GM19035 (cell line): ENCODE results near the gene UBA1.

Experiments
- ATAC-seq: cut with Tn5 transposase; IDR thresholded peaks from one replicate; pipeline ENCODE4 v1.9.1; 2021; ENCODE audit not compliant: unreplicated experiment

The UBA1 gene

GRCh38 chrX:47169726-47170515, 23.7 kb upstream of the UBA1 start:
- ATAC-seq: no peak

- ATAC-seq: no peak
These were observed 22.6 kb upstream of the UBA1 start for GRCh38 chrX:47170861-47171692.

GRCh38 chrX:47171996-47172395, 21.6 kb upstream of the UBA1 start:
- ATAC-seq: no peak

- no peak for ATAC-seq
These were observed 21.1 kb upstream of the UBA1 start for GRCh38 chrX:47172549-47172948.

GRCh38 chrX:47172971-47173792, 20.4 kb upstream of the UBA1 start:
- ATAC-seq: no peak

- no peak for ATAC-seq
These were observed 19.3 kb upstream of the UBA1 start for GRCh38 chrX:47174376-47174775.

GRCh38 chrX:47174846-47175587, 18.6 kb upstream of the UBA1 start:
- no peak for ATAC-seq

GRCh38 chrX:47175588-47175980, 18.0 kb upstream of the UBA1 start:
- no peak for ATAC-seq

GRCh38 chrX:47176101-47176740, 17.4 kb upstream of the UBA1 start:
- no peak for ATAC-seq

- no peak for ATAC-seq
These were observed 16.6 kb upstream of the UBA1 start for GRCh38 chrX:47177079-47177478.

GRCh38 chrX:47178337-47178736, 15.3 kb upstream of the UBA1 start:
- ATAC-seq: no peak

GRCh38 chrX:47179221-47179927, 14.3 kb upstream of the UBA1 start:
- no peak for ATAC-seq

GRCh38 chrX:47179928-47180255, 13.7 kb upstream of the UBA1 start:
- ATAC-seq: no peak

GRCh38 chrX:47180346-47180745, 13.3 kb upstream of the UBA1 start:
- ATAC-seq: no peak

- ATAC-seq: no peak
These were observed 12.3 kb upstream of the UBA1 start for GRCh38 chrX:47181301-47181700.

GRCh38 chrX:47182106-47182700, 11.4 kb upstream of the UBA1 start:
- no peak for ATAC-seq

- no peak for ATAC-seq
These were observed 9.1 kb upstream of the UBA1 start for GRCh38 chrX:47184486-47184885.

GRCh38 chrX:47185241-47185640, 8.4 kb upstream of the UBA1 start:
- ATAC-seq: no peak

- no peak for ATAC-seq
These were observed 7.4 kb upstream of the UBA1 start for GRCh38 chrX:47186096-47186740.
